A549 treated with DMSO at 1 μM for 4 hours (cell line): ENCODE measurements around the gene GYG2. TPM values are rescaled to one million over a fixed set of nuclear protein-coding genes. Genes with fewer than 3 reads are reported as not detected.

Experiments used
- total RNA-seq: library from RNA; stranded (reverse); fragments of 200-300 nt; extraction: Qiagen RNA extraction; gene quantifications from 5 replicates; pipeline ENCODE4 v1.2.3, GENCODE V29; 2022; ENCODE audit warnings: low read depth

GYG2 gene
- 4.2 to 5.2 TPM (median 4.6 TPM) in 5 replicates for total RNA-seq

GRCh38 chrX:2828344-2828958 is at the start of gene GYG2:
Gene GYG2 (plus strand): TSS chrX:2828930. CDS start chrX:2830189, 1,259 bp downstream.

GRCh38 chrX:2928583-2929434 is 100.1 kb downstream of the GYG2 start, which contains the start of gene ARSD:
Gene ARSD (minus strand): TSS chrX:2929339. CDS start chrX:2929275, 64 bp downstream.

Other genes with a start within 250 kb of the GYG2 start
- 232 to 256 TPM (median 243 TPM) in 5 replicates for gene CD99, start 137.6 kb upstream of the GYG2 start, total RNA-seq
- 0.04 TPM in 1 of 5 replicates, not detected in the others for gene XG, start 76.9 kb upstream of the GYG2 start, total RNA-seq
- 11.4 to 14.6 TPM (median 14.0 TPM) in 5 replicates for gene ARSD, start 100.4 kb downstream of the GYG2 start, total RNA-seq
- gene ARSH, start 177.6 kb downstream of the GYG2 start, total RNA-seq: not detected in 5 replicates
- not detected in 5 replicates for gene ARSF, start 212.5 kb downstream of the GYG2 start, total RNA-seq